GM12865 (cell line): ENCODE data around the gene DUSP28.

Source experiments
- DNase-seq: peaks from one replicate; pipeline ENCODE4 v3.0.0; 2010; ENCODE audit warnings: low read depth
- H3K4me3 ChIP-seq: 2 replicates; pipeline ENCODE4 v1.5.1; 2011; ENCODE audit warnings: mild to moderate bottlenecking, low read depth, low read length, control low read depth
- CTCF ChIP-seq: IDR thresholded peaks from 2 replicates; pipeline ENCODE4 v1.5.1; 2011; ENCODE audit warnings: low read length, control low read depth, low read depth, inconsistent platforms; ENCODE audit not compliant: insufficient read depth; ENCODE audit errors: missing control alignments

The DUSP28 gene

GRCh38 chr2:240539906-240540305 is 20.3 kb upstream of the DUSP28 start:
- no peak overlapping the region for H3K4me3 ChIP-seq
- no peak for TF ChIP-seq CTCF
- no peak for DNase-seq

- TF ChIP-seq CTCF, result no peak
- DNase-seq, result no peak
Measured at GRCh38 chr2:240551288-240551687, 8.9 kb upstream of the DUSP28 start.

GRCh38 chr2:240551811-240552210 is 8.3 kb upstream of the DUSP28 start:
- TF ChIP-seq CTCF, result no peak
- DNase-seq, result peak; percentile 37

More at GRCh38 chr2:240551288-240551687, 8.9 kb upstream of the DUSP28 start:
- no peak overlapping the region for H3K4me3 ChIP-seq

DNA sequence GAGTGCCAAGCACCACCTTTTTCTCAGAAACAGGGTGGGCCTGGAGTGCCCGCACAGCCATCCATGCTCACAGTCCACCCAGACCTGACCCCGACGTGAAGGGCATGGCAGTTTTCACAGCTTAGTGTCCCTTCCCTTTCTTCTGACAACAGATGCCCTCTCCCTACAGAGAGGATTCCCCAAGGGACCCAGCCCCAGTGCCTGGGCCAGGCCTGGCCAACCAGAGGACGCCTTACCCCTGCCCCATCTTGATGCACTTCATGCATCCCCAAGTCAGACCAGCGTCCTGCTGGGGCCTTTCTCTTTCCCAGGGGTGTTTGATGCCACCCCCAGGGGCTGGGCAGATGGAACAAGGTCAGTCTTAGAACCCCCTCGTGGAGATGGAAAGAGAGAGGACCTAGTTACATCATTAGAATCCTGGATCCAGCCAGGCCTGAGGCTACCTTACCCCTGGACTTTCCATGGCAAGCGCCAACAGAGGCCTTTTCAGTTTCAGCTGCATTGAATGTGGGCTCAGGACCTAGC is 6.1 kb upstream of the DUSP28 start:
- no peak overlapping the region for H3K4me3 ChIP-seq
- no peak for TF ChIP-seq CTCF
- DNase-seq, result no peak

More at GRCh38 chr2:240551811-240552210, 8.3 kb upstream of the DUSP28 start:
- H3K4me3 ChIP-seq, result no peak overlapping the region

- no peak for DNase-seq
- H3K4me3 ChIP-seq, result no peak overlapping the region
- TF ChIP-seq CTCF, result no peak
Measured at GRCh38 chr2:240554767-240555493, 5.2 kb upstream of the DUSP28 start.

GRCh38 chr2:240555541-240556250 is 4.5 kb upstream of the DUSP28 start:
- TF ChIP-seq CTCF, result no peak
- H3K4me3 ChIP-seq, result no peak overlapping the region
- no peak for DNase-seq
